Fibroblast of skin of scalp (primary cell): ENCODE results near the gene EPC1.

ENCODE experiments used
- DNase-seq: peaks from one replicate; pipeline ENCODE4 v3.0.0-alpha.2; 2013

EPC1 gene

DNA sequence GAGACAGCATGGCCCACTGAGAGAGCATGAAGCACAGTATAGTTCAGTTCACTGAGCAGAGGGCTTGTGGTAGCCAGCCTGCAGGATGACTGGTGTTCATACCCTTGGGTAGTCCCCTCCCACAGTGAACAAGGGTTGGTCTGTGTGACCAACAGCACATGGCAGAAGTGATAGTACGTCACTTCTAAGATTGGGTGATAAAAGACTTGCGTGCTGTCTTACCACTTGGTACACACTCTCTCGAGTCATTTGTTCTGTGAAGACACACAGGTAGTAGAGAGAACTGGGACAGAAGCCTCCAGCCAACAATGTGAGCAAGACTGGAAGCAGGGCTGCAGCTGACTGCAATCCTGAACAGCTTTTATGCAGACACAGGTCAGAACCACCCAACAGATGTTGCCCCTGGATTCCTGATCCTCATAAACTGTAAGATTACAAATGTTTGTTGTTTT lies 14.6 kb downstream of the EPC1 start:
- no peak for DNase-seq

DNA sequence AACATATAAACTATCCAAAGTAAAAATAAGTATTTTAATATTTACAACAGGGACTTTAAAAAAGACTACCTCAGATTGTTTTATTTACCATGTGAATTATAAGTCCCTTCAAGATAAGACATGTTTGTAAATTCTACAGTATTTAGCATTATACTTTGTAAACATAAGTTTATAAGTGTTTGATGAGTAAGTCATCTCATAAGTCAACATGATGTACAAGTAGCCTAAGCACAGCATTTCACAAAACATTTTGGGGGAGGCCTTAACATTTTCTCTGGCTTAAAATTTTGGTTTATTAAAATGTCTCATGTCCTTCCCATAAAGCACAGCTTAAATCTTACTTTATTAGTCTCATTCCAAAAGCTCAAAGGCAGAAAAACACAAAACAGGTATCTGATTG lies 15.4 kb downstream of the EPC1 start:
- DNase-seq: no peak

DNA sequence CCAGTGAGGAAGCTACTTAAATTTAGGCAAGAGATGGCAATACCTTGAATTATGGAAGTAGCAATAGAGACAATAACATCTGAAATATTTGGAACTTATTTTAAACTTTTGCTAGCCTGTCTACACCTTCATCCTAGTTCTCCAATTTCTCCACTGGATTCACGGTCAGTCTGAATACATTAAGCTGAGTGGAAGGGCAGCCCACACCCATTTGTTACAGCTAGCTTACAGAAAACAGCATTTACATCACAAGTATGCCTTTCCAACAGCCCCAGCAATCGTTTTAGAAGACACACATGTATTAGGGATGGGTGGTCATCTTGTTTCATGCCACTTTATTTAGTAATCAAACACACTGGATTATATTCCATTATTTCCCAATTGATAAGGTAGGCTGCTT lies 16.7 kb downstream of the EPC1 start:
- no peak for DNase-seq

DNA sequence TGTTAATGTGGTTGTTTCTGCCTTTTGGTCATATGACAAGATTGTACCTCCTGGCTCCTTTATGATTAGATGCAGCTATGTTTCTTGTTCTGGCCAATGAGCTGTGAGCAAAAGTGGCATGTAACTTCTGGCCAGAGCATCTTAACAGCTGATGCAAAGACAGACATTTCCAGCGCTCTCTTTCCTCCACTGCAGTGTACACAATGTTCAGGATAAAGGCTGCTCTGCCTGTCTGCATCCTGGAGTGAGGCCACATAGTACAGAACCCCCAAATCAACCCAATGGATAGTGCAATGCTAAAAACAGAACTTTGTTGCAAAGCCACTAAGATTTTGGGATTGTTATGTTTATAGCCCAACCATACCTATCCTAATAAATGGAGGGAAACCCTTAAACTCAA lies 17.9 kb downstream of the EPC1 start:
- DNase-seq: no peak

DNA sequence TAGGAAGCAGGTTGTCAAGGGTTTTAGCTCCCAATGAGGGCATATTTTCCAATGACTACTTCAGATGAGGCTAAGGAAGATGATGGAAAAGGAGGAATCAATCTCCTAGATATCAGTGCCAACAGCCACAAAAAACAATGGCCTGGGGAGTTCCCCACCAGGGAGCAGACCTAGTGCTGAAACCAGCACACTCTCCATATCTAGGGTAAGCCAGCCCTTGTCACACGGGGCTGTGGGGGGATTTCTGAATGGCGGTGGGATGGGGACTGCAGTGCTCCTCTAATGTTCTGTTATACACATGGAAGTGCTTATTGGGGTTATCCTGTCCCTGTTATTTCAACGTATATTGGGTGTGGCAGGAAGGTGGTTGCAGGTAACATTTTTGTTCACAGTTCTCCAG lies 18.5 kb downstream of the EPC1 start:
- DNase-seq: no peak

DNA sequence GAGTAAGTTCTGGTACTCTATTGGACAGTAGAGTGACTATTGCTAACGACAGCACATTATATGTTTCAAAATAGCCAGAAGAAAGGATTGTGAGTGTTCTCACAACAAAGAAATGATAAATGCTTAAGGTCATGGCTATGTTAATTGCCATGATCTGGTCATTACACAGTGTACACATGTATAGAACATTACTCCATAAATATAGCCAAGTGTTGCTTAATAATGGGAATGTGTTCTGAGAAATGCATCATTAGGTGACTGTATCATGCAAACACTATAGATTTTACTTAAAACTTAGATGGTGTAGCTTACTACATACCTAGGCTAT lies 19.6 kb downstream of the EPC1 start:
- DNase-seq: no peak

DNA sequence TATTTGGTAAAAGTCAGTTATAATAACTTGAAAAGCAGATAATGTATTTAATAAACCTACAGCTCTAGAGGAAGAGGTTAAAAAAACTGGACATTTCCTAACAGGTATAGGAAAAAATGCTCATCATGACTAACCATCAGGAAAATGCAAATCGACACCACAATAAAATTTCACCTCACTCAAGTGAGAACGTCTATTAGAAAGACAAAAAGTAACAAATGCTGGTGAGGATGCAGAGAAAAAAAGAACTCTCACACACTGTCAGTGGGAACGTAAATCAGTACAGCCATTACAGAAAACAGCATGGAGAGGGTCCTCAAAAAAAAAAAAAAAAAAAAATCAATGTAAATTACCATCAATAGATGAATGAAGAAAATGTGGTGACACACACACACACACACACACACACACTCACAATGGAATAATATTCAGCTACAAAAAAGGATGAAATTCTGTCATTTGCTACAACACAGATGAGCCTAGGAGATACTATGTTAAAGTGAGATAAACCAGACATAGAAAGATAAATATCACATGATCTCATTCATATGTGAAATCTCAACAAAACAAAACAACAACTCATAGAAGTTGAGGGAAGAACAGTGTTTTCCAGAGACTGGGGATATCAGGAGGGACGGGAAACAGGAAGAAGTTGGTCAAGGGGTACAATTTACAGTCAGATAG lies 20.1 kb downstream of the EPC1 start:
- no peak for DNase-seq

DNA sequence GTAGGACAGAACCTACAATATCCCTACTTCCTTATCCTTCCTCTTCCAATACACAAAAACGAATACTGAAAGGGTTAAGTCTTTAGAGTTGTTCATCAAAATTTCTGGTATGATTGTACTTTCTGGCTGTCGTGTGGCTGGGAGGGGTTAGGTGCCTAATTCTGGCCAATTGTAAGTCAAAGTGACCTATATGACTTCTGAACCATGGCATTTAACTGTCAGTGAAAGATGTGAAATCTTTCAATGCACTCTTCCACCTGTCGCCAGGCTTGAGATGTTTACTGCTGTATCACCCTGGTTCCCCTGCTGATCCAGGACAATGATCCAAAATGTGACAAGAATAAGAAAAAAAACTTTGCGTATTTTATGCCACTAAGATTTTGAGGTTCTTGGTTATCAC lies 20.8 kb downstream of the EPC1 start:
- DNase-seq: no peak

DNA sequence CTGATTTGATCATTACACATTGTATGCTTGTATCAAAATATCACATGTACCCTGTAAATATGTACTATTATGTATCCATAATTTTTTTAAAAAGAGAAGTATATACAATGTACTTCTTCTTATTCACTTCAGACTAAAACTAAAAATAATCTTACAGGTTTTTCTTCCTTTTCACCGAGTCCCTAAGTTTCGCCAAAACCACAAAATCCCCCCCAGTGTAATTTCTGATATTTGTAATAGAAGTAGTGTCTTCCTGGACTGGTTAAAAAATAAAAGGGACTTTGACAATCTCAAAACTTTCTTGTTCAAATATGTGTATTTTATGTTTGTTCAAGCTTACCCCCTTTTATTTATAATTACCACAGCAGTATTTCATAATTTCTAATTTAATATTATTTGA lies 23.9 kb downstream of the EPC1 start:
- no peak for DNase-seq

DNA sequence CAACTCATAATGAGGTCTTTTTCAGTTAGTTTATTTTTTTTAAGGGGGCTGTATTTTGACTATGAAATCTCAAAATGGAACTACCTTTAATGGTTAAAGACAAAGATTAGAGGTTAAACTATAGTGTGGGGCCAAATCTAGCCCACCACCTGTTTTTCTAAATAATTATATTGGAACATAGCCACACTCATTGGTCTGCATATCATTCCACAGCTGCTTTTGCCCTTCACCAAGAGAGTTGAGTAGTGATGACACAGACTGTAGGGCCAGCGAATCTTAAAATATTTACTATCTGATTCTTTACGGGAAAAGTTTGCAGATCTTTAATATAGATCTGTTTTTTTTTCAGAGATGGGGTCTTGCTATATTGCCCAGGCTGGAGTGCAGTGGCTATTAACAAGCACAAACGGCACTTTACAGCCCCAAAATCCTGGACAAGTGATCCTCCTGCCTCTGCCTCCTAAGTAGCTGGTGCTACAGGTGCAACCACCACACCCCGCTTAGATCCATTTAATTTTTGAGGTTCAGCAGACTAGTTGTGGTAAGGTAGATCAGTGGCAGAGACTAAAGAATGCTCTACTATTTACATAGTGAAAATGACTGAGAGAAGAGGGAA lies 25.8 kb downstream of the EPC1 start:
- DNase-seq: no peak

DNA sequence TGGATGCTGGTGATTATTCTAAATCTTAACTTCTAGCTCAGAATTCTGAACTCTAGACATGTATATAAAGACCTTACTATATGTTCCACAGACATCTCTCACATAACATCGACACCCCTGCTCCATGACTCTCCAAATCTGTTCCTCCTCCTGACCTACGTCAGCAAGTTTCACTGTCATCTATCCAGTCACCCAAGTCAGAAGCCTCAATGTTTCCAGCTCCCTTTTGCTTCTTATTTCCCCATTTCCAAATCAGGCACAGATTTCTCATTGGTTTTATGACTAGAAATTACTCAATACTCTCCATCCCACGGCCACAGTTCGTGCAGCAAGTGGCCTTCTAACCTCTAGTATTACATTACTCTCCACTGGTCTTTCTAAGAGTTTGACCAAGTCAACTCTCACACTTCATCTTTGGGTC lies 28.5 kb downstream of the EPC1 start:
- no peak for DNase-seq

DNA sequence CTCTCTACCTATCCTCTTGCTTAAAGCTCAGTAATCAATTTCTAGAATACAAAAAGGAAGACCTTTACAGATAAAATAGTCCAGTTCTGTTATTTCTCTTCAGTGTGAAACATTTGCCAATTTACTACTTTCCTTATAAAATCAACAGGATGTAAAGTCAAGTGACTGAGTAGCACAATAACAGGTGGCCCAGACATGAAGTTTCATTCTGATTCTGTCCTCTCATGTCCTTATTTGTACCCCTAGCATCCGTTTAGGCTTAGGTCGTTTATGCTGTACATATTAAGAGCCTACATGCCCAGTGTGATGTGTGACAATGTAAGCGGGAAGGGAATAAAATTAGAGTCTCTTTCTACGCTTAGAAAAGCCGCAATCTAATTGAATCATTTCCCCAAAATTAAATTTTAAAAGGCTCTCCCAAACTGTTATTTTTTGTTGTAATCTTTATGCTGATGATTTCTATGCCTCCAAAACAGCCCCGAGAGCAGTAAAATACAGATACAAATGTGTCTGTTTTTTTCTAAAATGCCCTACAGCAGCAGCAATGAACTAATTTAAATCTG lies 29.1 kb downstream of the EPC1 start:
- no peak for DNase-seq

DNA sequence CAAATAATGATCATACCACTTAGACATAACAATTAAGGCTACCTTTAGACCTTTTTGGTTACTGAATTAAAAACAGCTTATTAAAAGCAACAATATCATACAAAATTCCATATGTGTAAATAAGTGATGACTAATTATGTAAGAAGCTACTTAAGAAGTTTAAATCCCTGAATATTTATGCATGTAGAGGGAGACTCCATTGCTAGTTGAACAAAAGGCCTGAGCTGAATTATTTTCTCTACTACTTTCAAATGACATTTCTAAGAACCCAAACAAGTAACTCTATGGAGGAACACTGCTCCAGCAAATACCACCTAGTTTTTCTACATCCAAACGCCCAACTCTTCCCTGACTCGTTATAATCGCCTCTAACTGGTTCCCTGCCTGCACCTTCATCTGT lies 31.5 kb downstream of the EPC1 start:
- peak; percentile 12 for DNase-seq

DNA sequence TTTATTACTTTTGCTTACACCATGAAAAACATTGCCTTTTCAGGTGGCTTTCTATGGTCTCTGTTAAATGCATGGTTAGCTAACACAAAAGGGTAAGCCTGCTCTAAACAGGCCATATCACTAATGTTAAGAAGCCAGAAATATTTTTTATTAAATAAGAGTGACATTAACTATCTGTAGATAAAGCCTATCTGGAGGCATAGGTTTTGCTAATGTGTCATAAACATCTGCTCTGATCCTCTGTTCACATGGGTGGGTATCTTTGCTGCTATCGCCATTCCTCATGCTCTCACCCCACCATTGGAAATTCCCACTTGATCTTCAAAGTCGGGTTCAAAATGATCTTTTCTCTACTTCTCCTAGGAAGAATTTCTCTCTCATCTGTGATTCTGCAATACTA lies 32.4 kb downstream of the EPC1 start:
- no peak for DNase-seq

DNA sequence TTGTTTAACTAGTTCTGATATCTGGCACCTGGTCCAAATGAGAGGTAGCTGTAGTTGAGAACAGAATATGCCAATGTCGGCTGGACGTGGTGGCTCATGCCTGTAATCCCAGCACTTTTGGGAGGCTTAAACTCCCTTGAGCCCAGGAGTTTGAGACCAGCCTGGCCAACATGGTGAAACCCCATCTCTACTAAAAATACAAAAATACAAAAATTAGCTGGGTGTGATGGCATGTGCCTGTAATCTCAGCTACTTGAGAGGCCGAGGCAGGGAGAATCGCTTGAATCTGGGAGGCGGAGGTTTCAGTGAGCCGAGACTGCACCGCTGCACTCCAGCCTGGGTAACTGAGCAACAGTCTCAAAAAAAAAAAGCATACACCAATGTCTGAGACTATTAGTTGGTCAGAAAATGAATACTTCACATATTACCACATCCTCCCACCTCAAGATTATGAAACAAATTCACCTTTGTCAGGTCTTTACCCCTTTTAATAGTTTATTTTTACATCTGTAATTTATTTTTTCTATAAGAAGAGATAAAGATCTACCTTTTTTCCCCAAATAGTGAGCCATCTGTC lies 38.8 kb downstream of the EPC1 start:
- DNase-seq: no peak

DNA sequence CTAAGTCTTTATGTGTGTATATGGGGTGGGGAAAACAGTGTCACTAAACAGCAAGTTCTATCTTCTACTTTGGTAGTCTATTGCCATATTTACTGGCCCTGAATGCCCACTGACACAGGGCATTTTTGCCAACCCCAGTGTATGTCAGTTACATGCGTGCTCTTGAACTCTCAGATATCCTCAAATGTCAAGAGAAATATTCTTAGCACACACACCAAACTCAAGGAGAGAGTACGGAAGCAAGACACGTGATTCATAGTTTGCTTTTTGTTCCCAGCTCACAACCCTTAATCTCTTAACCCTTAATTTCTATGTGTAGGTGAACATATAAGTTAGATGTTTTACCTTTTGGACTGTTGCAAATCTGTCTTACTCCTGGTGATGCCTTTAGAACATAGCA lies 39.3 kb downstream of the EPC1 start:
- DNase-seq: no peak

DNA sequence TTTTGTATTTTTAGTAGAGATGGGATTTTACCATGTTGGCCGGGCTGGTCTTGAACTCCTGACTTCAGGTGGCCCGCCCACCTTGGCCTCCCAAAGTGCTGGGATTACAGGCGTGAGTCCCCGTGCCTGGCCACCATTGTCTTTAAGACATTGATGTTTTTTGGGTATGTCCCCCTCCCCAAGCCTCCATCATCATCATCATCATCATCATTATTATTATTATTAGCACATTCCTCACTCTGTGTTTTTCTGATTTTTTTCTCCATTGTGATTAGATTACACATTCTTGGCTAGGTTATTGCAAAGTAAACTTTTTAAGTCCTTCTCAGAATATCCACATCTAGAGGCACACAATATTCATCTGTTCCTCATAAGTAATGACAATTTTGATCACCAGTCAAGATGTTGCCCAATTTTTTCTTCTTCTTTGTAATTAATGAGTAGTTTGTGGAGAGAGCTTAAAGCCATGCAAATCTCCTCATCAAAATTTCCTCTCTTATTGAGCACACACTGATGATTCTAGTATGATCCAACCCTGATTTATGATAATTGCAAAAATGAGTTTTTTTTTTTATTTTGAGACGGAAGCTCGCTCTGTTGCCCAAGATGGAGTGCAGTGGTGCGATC lies 47.5 kb downstream of the EPC1 start:
- no peak for DNase-seq

DNA sequence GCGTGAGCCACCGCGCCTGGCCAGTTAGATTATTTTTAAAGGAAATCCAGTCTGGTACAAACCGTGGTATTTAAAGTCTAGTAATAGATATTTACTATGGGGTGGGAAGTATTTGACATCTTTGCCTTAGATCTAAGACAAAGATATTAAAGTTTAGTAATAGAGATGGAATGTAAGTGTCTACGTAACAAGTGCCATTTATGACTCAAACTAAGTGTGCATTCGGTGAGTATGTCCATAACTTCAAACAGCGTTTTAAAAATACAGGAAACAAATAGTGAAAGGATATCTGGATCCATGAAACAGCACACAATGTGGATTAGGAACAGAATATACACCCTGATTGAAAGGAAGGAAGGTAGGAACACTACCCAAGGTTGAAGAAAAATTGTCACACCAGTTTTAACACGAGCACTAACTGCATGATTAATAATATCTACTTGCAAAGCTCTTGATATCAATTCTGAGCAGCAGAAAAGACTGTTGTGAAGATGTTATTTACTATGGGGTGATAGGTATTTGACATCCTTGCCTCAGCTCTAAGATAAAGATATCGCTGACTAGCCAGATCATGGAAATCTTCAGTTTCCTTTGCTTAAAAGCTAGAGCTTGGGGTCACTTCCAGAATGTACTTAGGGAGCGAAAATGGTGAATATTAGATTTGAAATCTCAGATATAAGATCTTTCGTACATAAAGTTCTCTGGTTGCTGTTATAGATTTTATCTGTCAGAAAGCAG lies 48.7 kb downstream of the EPC1 start:
- peak; percentile 66 for DNase-seq

DNA sequence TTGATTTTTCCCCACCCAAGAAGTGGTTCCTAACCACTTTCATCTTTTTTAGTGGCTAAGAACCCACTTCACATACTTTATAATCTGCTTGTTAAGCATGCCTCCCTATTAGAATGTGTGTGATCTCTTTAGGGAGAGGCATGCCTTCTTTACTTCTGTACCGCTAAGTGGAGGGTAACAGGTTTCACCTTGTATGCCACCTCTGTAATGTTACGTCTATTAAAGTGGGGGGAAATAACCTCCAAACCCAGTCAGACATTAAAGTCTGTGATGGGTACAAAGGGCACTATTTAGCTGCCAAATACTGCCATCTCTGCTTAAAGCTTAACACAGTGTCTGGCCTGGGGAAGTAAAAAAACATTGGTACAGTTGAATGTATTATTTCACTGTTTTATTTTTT lies 51.9 kb downstream of the EPC1 start:
- no peak for DNase-seq

DNA sequence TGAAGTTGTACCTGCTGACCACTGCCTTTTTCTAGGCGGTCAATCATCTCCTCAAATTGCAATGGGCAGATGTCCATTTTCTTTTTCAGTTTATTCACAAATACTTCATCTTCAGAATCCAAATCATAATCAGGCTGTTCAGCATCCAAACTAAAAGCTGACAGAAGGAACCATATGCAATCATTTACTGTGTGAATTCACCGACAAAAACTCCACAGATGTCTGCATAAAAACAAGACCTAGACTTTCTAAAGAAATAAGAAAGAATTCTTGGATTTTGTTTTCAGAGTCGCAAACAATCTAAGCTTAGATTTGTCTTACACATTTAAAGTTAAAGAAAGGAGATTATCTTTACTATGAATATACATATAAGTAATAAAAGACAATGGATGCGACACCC lies 53.4 kb downstream of the EPC1 start:
- no peak for DNase-seq

DNA sequence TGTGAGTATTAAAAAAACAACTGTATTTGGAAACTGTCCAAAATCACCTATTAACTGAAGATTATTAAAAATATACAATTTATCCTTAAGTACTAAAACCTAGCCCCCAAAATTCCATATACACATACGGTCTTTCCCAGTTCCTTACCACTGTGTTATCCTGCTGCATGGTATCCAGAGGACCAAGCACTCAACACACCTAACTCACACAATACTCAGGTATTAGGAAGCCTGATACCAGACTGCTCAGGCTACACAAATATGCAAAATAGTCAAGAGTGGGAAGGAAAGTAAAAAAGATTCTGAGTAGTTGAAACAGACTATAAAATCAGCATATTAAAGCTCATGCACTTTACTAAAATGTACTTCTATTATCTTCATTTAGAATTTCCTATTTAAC lies 67.2 kb downstream of the EPC1 start:
- no peak for DNase-seq

DNA sequence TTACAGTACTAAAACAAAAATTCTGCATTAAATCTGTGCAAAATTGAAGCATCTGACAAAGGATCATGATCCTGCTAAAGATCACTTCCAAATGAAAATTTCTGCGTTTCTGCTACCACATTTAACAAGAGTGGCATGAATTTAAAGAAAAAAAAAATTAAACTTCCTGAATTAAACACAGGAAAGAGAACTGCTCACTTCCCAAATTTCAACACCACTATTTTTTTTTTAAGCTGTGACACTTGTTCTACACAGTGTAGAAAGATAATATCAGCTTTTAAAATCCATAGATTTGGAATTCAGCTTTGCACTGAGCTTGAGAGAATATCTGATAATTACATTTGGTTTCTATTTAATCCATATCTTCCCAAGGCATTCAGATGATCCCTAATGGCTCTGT lies 73.6 kb downstream of the EPC1 start:
- DNase-seq: no peak

DNA sequence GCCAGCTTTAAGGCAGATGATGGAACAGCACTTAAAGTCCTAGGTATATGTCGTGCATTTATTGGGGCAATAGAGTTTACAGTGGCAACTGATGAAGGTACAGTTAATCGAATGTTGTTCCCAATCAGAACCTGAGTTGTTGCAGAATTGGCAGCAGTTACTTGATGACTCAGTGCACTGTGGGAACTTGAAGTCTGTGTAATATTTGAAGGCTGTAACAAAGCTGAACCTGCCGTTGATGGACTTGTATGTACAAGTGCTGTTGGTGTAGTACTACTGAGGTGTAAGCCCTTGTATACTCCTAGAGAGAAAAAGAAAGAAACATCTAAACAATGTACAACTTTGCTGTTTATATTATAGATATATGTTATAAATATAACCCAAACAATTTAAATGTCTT lies 75.3 kb downstream of the EPC1 start:
- DNase-seq: no peak
